Stimulated activated CD8-positive, alpha-beta memory T cell treated with anti-CD3 and anti-CD28 coated beads, Interleukin-4, amount 100 ng/mL, for 1 hour (primary cell): ENCODE measurements around the gene TRAM2.
"Not testable (repeated sequence)": the region's sequence is repeated elsewhere in the genome, so short reads cannot be mapped to it uniquely, and the experiment has no call there.

Source experiments
- DNase-seq, 2 donors: peaks; one replicate each; pipeline ENCODE4 v3.0.0-alpha.2; 2020; ENCODE audit warnings: low read depth in 2 of 2, low spot score in 1 of 2

Gene TRAM2

GRCh38 chr6:52495922-52496321 is 80.9 kb downstream of the TRAM2 start:
- no peak for DNase-seq

GRCh38 chr6:52494298-52495072 is 82.4 kb downstream of the TRAM2 start:
- no peak for DNase-seq

- no peak for DNase-seq
These were observed 83.2 kb downstream of the TRAM2 start for GRCh38 chr6:52493669-52494068.

GRCh38 chr6:52491203-52492069 is 85.4 kb downstream of the TRAM2 start:
- no peak for DNase-seq

- no peak for DNase-seq
These were observed 87.0 kb downstream of the TRAM2 start for GRCh38 chr6:52489881-52490280.

GRCh38 chr6:52483671-52484003 is 93.2 kb downstream of the TRAM2 start:
- no peak for DNase-seq

- no peak for DNase-seq
These were observed 93.8 kb downstream of the TRAM2 start for GRCh38 chr6:52482903-52483670.

GRCh38 chr6:52475307-52475706 is 101.6 kb downstream of the TRAM2 start:
- no peak for DNase-seq

- DNase-seq = no peak
These were observed 102.7 kb downstream of the TRAM2 start for GRCh38 chr6:52474173-52474572.

GRCh38 chr6:52461194-52461593 is 115.7 kb downstream of the TRAM2 start:
- not testable (repeated sequence) for DNase-seq

GRCh38 chr6:52457096-52457495 is 119.8 kb downstream of the TRAM2 start:
- DNase-seq = no peak

- no peak for DNase-seq
These were observed 122.3 kb downstream of the TRAM2 start for GRCh38 chr6:52454556-52454955.
